Right lobe of liver (tissue), 6 donors: Measurements from ENCODE around the gene MBP. TPM values are rescaled to one million over a fixed set of nuclear protein-coding genes. Genes with fewer than 3 reads are reported as not detected.

Experiments
- ATAC-seq, 4 donors: fragments of 200-7000 bp; cut with Tn5 transposase; one replicate each; pipeline ENCODE4 v1.9.1; 2020; ENCODE audit warnings: mild to moderate bottlenecking in 4 of 4, moderate library complexity in 4 of 4
- DNase-seq, 3 donors: peaks; one replicate each; pipeline ENCODE4 v3.0.0-alpha.2; 2020
- H3K27ac ChIP-seq, 3 donors: fragments of 200-600 bp; one replicate each; pipeline ENCODE4 v1.8.0; 2022
- H3K27me3 ChIP-seq, 2 donors: fragments of 200-600 bp; one replicate each; pipeline ENCODE4 v1.8.0; 2022
- H3K36me3 ChIP-seq, 4 donors: fragments of 200-600 bp; sonication (generic) in 1 of 4; one replicate each; pipeline versions ENCODE4 v1.5.1 to v1.8.0; 2017 to 2022; ENCODE audit warnings: control low read depth in 1 of 4
- H3K4me1 ChIP-seq, 4 donors: fragments of 200-600 bp; sonication (generic) in 1 of 4; one replicate each; pipeline versions ENCODE4 v1.5.1 to v1.8.0; 2017 to 2022; ENCODE audit warnings: control low read depth in 1 of 4
- H3K4me3 ChIP-seq, 3 donors: fragments of 200-600 bp; one replicate each; pipeline ENCODE4 v1.8.0; 2022
- H3K9me3 ChIP-seq, 4 donors: fragments of 200-600 bp; sonication (generic) in 1 of 4; one replicate each; pipeline versions ENCODE4 v1.5.1 to v1.8.0; 2017 to 2022; ENCODE audit warnings: control low read depth in 1 of 4
- POLR2A ChIP-seq: fragments of 450-650 bp; IDR thresholded peaks from one replicate; pipeline ENCODE4 v1.6.1; 2017; ENCODE audit warnings: antibody characterized with exemption, mild to moderate bottlenecking
- WGBS: methylation state at CpG from one replicate; pipeline ENCODE4 v1.1.6; 2018; ENCODE audit warnings: low coverage, low lambda C conversion rate; ENCODE audit not compliant: insufficient coverage; ENCODE audit errors: missing lambda C conversion rate; 5-methylcytosine and 5-hydroxymethylcytosine counted together
- intact Hi-C, 2 donors: fragments of 100-400 bp; cut with DNase I; formaldehyde crosslinking; loops; one replicate each; pipeline versions ENCODE4 v1.11.2 to v1.14.1; 2022
- total RNA-seq, 6 experiments: library from RNA; depleted of rRNA in 2 of 6; stranded (reverse); fragments of >200 nt in 2 of 6; fragmentation: NEBNext Ultra II Directional in 3 of 6; extraction: Animal tissue kit (Norgen Biotek cat#: 25700) in 3 of 6; gene quantifications; one replicate each; pipeline versions ENCODE4 v1.1.0 to v1.2.4, GENCODE V29; 2016 to 2023
- TF ChIP-seq, protein P1 (sequence below), 4 donors: fragments of 200-600 bp in 3 of 4; fragments of 450-650 bp in 1 of 4; IDR thresholded peaks; one replicate each; pipeline versions ENCODE4 v1.5.1 to v1.8.0; 2016 to 2022; ENCODE audit warnings: antibody characterized with exemption in 4 of 4, mild to moderate bottlenecking in 2 of 4
- donor health status: DM: no; HTN: yes; CAD: no.
- donor health status: DM: no; HTN: no; CAD: no.
- donor health status: DM: no; HTN: no; CAD: no.
- donor health status: DM: no; HTN: yes; CAD: no.
- donor health status: DM: no; HTN: yes; CAD: no.

Gene MBP
- total RNA-seq, 6 experiments from 2014 or later: 24.0 to 40.8 (median 27.6) TPM

DNA sequence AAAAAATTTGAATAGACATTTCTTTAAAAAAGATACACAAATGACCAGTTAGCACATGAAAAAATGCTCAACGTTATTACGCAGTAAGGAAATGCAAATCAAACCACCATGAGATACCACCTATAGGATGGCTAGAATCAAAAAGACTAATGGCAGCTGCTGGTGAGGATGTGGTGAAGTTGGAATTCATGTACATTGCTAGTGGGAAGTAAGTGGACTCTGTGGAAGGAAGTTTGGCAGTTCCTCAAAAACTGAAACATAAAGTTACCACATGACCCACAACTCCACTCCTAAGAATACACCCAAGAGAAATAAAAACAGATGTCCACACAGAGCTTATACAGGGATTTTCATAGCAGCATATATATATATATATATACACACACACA lies 51.2 kb downstream of the MBP start:
- ATAC-seq: peak in 2 of 4 donors; percentile 8 to 26
- WGBS: 74% methylated on average over 2 of the region's 2 CpGs
- Histone ChIP-seq H3K4me1 (peaks cover 0 to 23% (median 10%) of the 10 kb centered on the region in 4 donors), H3K27ac (no peak overlapping the region), H3K27me3 (no peaks in the 10 kb centered on the region), H3K9me3 (no peaks in the 10 kb centered on the region), H3K36me3 (no peaks in the 10 kb centered on the region), H3K4me3 (no peak overlapping the region)
- TF ChIP-seq POLR2A: no peak
- TF ChIP-seq, protein P1, sequence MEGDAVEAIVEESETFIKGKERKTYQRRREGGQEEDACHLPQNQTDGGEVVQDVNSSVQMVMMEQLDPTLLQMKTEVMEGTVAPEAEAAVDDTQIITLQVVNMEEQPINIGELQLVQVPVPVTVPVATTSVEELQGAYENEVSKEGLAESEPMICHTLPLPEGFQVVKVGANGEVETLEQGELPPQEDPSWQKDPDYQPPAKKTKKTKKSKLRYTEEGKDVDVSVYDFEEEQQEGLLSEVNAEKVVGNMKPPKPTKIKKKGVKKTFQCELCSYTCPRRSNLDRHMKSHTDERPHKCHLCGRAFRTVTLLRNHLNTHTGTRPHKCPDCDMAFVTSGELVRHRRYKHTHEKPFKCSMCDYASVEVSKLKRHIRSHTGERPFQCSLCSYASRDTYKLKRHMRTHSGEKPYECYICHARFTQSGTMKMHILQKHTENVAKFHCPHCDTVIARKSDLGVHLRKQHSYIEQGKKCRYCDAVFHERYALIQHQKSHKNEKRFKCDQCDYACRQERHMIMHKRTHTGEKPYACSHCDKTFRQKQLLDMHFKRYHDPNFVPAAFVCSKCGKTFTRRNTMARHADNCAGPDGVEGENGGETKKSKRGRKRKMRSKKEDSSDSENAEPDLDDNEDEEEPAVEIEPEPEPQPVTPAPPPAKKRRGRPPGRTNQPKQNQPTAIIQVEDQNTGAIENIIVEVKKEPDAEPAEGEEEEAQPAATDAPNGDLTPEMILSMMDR (IDR thresholded peaks at IDR 0.05): no peak
- intact Hi-C loops: no loop called here
- DNase-seq: no peak

DNA sequence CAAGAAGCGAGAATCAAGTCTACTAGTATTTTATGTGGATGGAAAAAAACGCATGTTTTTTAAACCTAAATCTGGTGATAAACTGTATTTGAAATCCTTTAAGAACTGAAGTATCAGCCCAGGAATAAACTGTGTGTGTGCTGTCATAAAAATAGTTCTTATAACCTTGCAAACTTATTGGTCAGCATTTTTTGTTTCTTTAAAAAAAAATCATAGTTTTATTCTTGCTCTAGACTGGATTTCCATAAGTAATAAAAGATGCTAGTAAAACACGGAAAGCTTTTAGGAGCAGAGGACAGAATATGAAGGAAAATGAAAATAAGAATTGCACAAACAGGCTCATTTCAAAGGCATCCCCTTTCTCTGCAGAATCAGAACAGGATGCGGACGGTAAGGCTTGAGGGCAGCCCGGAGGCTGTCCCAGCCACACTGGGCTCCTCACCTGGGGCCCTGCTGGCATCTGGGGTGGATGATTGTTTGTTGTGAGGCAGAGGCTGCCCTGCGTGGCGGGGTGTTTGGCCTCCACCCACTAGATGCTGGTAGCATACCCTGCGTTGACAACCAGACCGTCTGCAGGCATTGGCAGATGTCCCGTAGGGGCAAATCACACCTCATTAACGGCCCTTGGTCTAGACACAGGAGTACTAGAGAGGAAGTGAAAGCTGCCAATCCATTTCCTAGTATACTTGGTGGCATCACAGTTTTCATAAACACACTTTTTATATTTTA lies 52.5 kb downstream of the MBP start:
- no peak overlapping the region for H3K4me3 ChIP-seq
- peaks cover 0 to 20% (median 8%) of the 10 kb centered on the region in 4 donors for H3K4me1 ChIP-seq
- ATAC-seq (no peak), DNase-seq (no peak)
- TF ChIP-seq POLR2A: no peak
- TF ChIP-seq, protein P1 (IDR thresholded peaks at IDR 0.05): no peak
- H3K36me3 ChIP-seq: no peaks in the 10 kb centered on the region
- no peaks in the 10 kb centered on the region for H3K27me3 ChIP-seq
- intact Hi-C loops: no loop called here
- peak overlapping the region in 1 of 3 donors; percentile 13 for H3K27ac ChIP-seq
- 56% methylated on average over 8 of the region's 12 CpGs for WGBS
- no peaks in the 10 kb centered on the region for H3K9me3 ChIP-seq

DNA sequence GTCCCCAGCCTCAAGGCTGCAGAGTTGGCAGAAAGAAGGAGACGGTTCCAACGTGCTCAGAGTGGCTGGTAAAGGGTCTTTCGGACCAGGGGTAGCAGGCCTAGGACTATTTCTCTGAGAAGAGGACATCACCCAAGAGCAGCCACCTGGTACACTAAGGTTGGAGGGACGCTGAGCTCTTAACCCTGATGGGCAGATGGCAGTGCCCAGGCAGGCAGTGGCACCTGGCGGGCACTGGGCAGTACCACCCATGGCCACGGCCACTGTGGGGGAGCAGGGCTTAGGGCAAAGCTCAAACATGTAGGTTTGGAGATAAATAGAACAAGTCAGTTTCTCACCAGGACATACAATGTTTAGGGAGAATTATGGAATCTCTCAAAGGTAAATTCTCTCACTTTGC lies 53.5 kb downstream of the MBP start:
- peaks cover 0 to 19% (median 9%) of the 10 kb centered on the region in 4 donors for H3K4me1 ChIP-seq

DNA sequence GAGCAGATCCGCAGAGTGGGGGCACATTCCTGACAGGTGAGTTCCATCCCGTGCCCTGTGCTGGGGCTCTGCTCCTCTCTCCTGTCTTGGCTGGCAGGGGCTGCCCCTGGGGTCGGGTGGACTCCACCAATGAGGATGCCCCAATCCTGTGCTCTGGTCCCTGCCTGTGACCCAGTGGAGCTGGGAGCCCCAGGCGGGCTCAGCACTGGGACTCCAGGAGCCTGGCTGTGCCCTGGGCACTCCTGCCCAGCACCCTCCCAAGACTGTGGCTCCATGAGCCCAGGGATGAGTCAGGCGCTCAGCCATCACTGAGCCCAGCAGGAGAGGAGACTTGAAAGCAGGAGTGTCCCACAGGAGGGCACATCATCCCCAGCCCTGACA lies 53.9 kb downstream of the MBP start:
- intact Hi-C loops: no loop called here
- TF ChIP-seq, protein P1 (IDR thresholded peaks at IDR 0.05): no peak
- no peak for TF ChIP-seq POLR2A
- Histone ChIP-seq H3K4me1 (peaks cover 0 to 16% (median 10%) of the 10 kb centered on the region in 4 donors), H3K36me3 (no peaks in the 10 kb centered on the region), H3K9me3 (no peaks in the 10 kb centered on the region), H3K27me3 (no peaks in the 10 kb centered on the region), H3K4me3 (no peak overlapping the region), H3K27ac (no peak overlapping the region)
- DNase-seq (no peak), ATAC-seq (peak in 2 of 4 donors; percentile 15 to 20)
- WGBS: 100% methylated on average over 1 of the region's 5 CpGs

More for the DNA sequence above, 53.5 kb downstream of the MBP start:
- H3K27ac ChIP-seq: no peak overlapping the region
- intact Hi-C loops: no loop called here
- H3K9me3 ChIP-seq: no peaks in the 10 kb centered on the region
- no peak for ATAC-seq
- DNase-seq: no peak
- H3K36me3 ChIP-seq: no peaks in the 10 kb centered on the region
- H3K4me3 ChIP-seq: no peak overlapping the region
- H3K27me3 ChIP-seq: no peaks in the 10 kb centered on the region
- 100% methylated on average over 1 of the region's 6 CpGs for WGBS
- TF ChIP-seq POLR2A: no peak
- TF ChIP-seq, protein P1 (IDR thresholded peaks at IDR 0.05): no peak
